Erythroblast (primary cell): Measurements from ENCODE around the gene APOC3.

Experiments
- GATA1 ChIP-seq: IDR thresholded peaks from 2 replicates; pipeline ENCODE4 v1.6.1; 2011; ENCODE audit warnings: low read depth, mild to moderate bottlenecking, control low read depth, low read length, moderate library complexity
- POLR2A ChIP-seq: IDR thresholded peaks from 2 replicates; pipeline ENCODE4 v1.6.1; 2011; ENCODE audit warnings: mild to moderate bottlenecking, low read length

DNA sequence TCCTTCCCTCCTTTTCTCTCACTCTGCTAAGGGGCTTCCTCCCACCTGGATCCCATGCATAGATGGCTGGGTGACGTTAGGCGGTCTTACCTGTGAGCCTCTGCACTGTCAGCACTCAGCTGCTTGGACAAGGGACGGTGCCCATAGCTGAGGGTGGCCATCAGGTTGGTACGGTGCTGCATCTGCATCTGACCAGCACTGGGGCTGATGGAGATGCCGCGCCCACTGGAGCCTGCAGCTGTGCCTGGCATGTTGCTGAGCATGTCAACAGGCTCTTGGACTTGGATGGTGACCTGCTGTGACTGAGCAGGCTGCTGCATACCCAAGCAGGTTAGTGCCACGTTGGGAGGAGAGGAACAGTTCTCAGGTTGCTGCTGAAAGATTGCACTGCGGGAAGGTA lies 29.5 kb downstream of the APOC3 start:
- TF ChIP-seq POLR2A (no peak), GATA1 (no peak)
